ENCODE measurements around the gene PIPOX.

PIPOX gene

GRCh38 chr17:29038085-29038795 is 4.7 kb upstream of the PIPOX start:
- no peaks in the 10 kb centered on the region for H3F3A ChIP-seq (ENCODE audit: insufficient read depth, low read length)
- H3K9ac ChIP-seq (ENCODE audit: low read length), result no peak overlapping the region
- H4K20me1 ChIP-seq (ENCODE audit: insufficient read depth, low read length), result no peaks in the 10 kb centered on the region
- no peak overlapping the region for H3K4me2 ChIP-seq (ENCODE audit: low read length)
- H3K36me3 ChIP-seq (ENCODE audit: insufficient read depth, low read length), result no peaks in the 10 kb centered on the region; the same call in 1 of the 2 replicates
- no peaks in the 10 kb centered on the region for H3K9me2 ChIP-seq (ENCODE audit: low read depth, low read length)
- peaks cover 9% of the 10 kb centered on the region for H3K4me1 ChIP-seq (ENCODE audit: insufficient read depth, low read length, severe bottlenecking)
- peaks cover 7% of the 10 kb centered on the region; the same call in 1 of the 2 replicates for H3K27me3 ChIP-seq (ENCODE audit: insufficient read depth, low read length)
- no peak overlapping the region for H3K27ac ChIP-seq (ENCODE audit: low read depth, low read length, poor library complexity, severe bottlenecking)
- no peaks in the 10 kb centered on the region for H3K79me2 ChIP-seq (ENCODE audit: insufficient read depth, low read length)
- no peak overlapping the region for H2AFZ ChIP-seq (ENCODE audit: low read length)
- peaks cover 8% of the 10 kb centered on the region for H3K9me3 ChIP-seq (ENCODE audit: low read length)
- no peak overlapping the region for H3K4me3 ChIP-seq (ENCODE audit: low read depth, low read length, poor library complexity, severe bottlenecking)
- TF ChIP-seq CTCF (IDR thresholded peaks at IDR 0.05; ENCODE audit: low read length), result no peak
- TF ChIP-seq EZH2 (IDR thresholded peaks at IDR 0.05; ENCODE audit: borderline replicate concordance, low read length), result no peak

DNA sequence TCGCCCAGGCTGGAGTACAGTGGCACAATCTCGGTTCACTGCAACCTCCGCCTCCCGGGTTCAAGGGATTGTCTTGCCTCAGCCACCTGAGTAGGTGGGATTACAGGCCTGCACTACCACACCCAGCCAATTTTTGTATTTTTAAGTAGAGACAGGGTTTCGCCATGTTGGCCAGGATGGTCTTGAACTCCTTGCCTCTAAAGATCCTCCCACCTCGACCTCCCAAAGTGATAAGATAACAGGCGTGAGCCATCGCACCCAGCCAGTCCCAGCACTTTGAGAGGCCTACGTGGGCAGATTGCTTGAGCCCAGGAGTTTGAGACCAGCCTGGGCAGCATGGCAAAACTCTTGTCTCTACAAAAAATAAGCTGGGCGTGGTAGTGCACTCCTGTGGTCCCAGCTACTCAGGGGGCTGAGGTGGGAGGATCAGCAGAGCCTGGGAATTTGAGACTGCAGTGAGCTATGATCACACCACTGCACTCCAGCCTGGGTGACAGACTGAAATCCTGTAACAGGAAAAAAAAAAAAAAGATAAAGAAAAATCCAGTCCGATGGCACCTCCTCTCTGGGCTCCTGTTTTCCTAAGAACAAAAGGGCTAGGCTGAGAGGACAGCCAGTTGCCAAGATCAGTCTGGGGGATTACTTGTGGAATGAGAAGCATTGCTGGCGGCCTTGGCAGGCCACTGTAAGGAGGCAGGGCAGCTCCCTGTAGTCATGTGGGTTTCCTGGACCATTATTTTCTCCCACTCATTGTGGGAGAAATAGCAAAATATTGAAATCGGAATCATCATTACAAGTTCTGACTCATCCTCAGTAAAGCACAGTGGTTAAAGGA is 3.0 kb upstream of the PIPOX start:
- no peaks in the 10 kb centered on the region; the same call in 1 of the 2 replicates for H3K27me3 ChIP-seq (ENCODE audit: insufficient read depth, low read length)
- H3F3A ChIP-seq (ENCODE audit: insufficient read depth, low read length), result no peaks in the 10 kb centered on the region
- no peaks in the 10 kb centered on the region; the same call in 1 of the 2 replicates for H3K9me3 ChIP-seq (ENCODE audit: low read length)
- H3K4me2 ChIP-seq (ENCODE audit: low read length), result no peak overlapping the region
- H3K9me2 ChIP-seq (ENCODE audit: low read depth, low read length), result no peaks in the 10 kb centered on the region
- H2AFZ ChIP-seq (ENCODE audit: low read length), result no peak overlapping the region
- no peak overlapping the region for H3K27ac ChIP-seq (ENCODE audit: low read depth, low read length, poor library complexity, severe bottlenecking)
- TF ChIP-seq CTCF (IDR thresholded peaks at IDR 0.05; ENCODE audit: low read length) (no peak), EZH2 (IDR thresholded peaks at IDR 0.05; ENCODE audit: borderline replicate concordance, low read length) (no peak)
- no peaks in the 10 kb centered on the region for H3K79me2 ChIP-seq (ENCODE audit: insufficient read depth, low read length)
- H4K20me1 ChIP-seq (ENCODE audit: insufficient read depth, low read length), result no peaks in the 10 kb centered on the region
- H3K9ac ChIP-seq (ENCODE audit: low read length), result no peak overlapping the region
- H3K4me1 ChIP-seq (ENCODE audit: insufficient read depth, low read length, severe bottlenecking), result peaks cover 9% of the 10 kb centered on the region
- no peaks in the 10 kb centered on the region for H3K36me3 ChIP-seq (ENCODE audit: insufficient read depth, low read length)
- H3K4me3 ChIP-seq (ENCODE audit: low read depth, low read length, poor library complexity, severe bottlenecking), result no peak overlapping the region

DNA sequence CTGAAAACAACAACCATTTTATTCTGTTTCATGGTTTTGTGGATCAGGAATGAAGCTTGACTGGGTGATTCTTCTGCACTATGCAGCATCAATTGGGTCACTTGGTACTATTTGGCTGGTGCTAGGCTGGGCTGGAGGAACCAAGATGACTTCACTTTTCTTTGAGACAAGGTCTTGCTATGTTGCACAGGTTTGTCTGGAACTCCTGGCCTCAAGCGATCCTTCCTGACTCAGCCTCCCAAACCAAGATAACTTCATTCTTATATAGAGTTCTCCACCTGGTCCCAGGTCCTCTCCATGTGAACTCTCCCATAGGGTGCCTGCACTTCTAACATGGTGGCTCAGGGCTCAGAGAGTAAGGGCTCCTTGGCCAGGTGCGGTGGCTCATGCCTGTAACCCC is 1.9 kb upstream of the PIPOX start:
- H3K4me1 ChIP-seq (ENCODE audit: insufficient read depth, low read length, severe bottlenecking), result peaks cover 9% of the 10 kb centered on the region
- H3K36me3 ChIP-seq (ENCODE audit: insufficient read depth, low read length), result no peaks in the 10 kb centered on the region
- H3F3A ChIP-seq (ENCODE audit: insufficient read depth, low read length), result no peaks in the 10 kb centered on the region
- no peaks in the 10 kb centered on the region for H4K20me1 ChIP-seq (ENCODE audit: insufficient read depth, low read length)
- no peak overlapping the region for H3K4me2 ChIP-seq (ENCODE audit: low read length)
- no peaks in the 10 kb centered on the region for H3K79me2 ChIP-seq (ENCODE audit: insufficient read depth, low read length)
- H3K27me3 ChIP-seq (ENCODE audit: insufficient read depth, low read length), result no peaks in the 10 kb centered on the region; the same call in 1 of the 2 replicates
- H3K9me2 ChIP-seq (ENCODE audit: low read depth, low read length), result no peaks in the 10 kb centered on the region
- no peak overlapping the region for H3K27ac ChIP-seq (ENCODE audit: low read depth, low read length, poor library complexity, severe bottlenecking)
- no peak overlapping the region for H3K9ac ChIP-seq (ENCODE audit: low read length)
- TF ChIP-seq EZH2 (IDR thresholded peaks at IDR 0.05; ENCODE audit: borderline replicate concordance, low read length) (no peak), CTCF (IDR thresholded peaks at IDR 0.05; ENCODE audit: low read length) (no peak)
- H3K4me3 ChIP-seq (ENCODE audit: low read depth, low read length, poor library complexity, severe bottlenecking), result no peak overlapping the region
- no peak overlapping the region for H2AFZ ChIP-seq (ENCODE audit: low read length)
- no peaks in the 10 kb centered on the region for H3K9me3 ChIP-seq (ENCODE audit: low read length)
